ENCODE data around the gene PLCB3. TPM values are rescaled to one million over a fixed set of nuclear protein-coding genes. Genes with fewer than 3 reads are reported as not detected.

The PLCB3 gene
- total RNA-seq, 1 donor from 2014 or later, result 36.2 TPM

DNA sequence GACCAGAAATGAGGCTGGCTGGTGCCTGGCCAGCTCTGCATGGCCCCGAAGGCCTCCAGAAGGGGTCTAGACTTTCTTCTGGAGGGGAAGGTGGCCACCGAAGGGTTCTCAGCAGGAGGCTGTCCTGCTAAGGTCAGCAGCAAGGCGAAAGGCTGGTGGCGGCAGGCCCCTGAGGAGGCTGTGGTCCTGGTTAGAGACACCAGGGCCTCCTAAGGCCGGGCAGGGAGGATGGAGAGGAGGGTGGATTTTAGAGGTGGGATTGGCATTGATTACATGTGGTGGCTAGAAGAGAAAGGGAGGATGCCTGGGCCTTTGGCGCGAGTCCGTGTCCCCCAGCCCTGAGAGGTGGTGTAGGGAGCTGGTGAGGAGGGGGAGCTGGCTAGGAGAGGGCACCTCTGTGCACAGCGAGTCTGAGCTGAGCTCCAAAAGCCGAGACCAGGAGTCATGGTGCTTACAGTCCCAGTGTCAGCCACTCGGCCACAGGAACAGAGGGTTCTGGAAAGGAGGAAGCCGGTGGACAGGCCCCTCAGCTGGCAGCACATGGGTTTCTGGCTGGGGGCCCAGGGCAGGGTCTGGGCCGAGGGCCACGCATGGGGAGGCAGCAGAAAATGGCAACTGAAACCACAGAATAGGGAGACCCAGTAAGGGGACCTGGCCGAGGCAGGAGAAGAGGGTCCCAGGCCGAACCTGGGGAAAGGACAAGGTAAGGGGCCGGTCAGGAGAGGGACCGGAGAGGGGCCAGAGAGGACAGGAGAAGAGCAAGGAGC is 42.4 kb upstream of the PLCB3 start:
- H3K27ac Mint-ChIP-seq (ENCODE audit: unreplicated experiment), result peak overlapping the region; percentile 33
- H3K27me3 Mint-ChIP-seq (ENCODE audit: unreplicated experiment), result peaks cover 14% of the 10 kb centered on the region
- H3K4me3 Mint-ChIP-seq (ENCODE audit: unreplicated experiment), result no peak overlapping the region
- H3K4me1 Mint-ChIP-seq (ENCODE audit: low read depth, unreplicated experiment), result peaks cover 6% of the 10 kb centered on the region
- TF ChIP-seq CTCF (IDR thresholded peaks at IDR 0.05; ENCODE audit: partially characterized antibody, unreplicated experiment), result no peak
- peaks cover 5% of the 10 kb centered on the region for H3K9me3 Mint-ChIP-seq (ENCODE audit: unreplicated experiment)
- H3K36me3 Mint-ChIP-seq (ENCODE audit: unreplicated experiment), result no peaks in the 10 kb centered on the region
- DNase-seq, result no peak

DNA sequence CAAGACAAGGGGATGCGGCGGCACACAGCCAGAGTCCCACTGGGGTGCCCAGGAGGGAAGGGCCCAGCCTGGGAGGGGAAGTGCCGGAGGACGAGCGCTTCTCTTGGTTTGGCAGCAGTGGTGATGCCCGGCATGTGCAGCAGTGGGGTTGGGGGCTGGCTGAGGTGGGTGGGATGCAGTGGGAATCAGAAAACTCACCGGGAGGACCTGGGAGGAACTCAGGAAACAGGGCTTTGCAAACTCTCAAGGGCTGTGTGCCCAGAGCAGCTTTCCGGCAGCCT is 41.8 kb upstream of the PLCB3 start:
- TF ChIP-seq CTCF (IDR thresholded peaks at IDR 0.05; ENCODE audit: partially characterized antibody, unreplicated experiment), result no peak
- H3K4me3 Mint-ChIP-seq (ENCODE audit: unreplicated experiment), result no peak overlapping the region
- H3K27ac Mint-ChIP-seq (ENCODE audit: unreplicated experiment), result no peak overlapping the region
- peaks cover 3% of the 10 kb centered on the region for H3K9me3 Mint-ChIP-seq (ENCODE audit: unreplicated experiment)
- no peaks in the 10 kb centered on the region for H3K36me3 Mint-ChIP-seq (ENCODE audit: unreplicated experiment)
- H3K27me3 Mint-ChIP-seq (ENCODE audit: unreplicated experiment), result peaks cover 12% of the 10 kb centered on the region
- peaks cover 2% of the 10 kb centered on the region for H3K4me1 Mint-ChIP-seq (ENCODE audit: low read depth, unreplicated experiment)
- no peak for DNase-seq

- Mint-ChIP-seq H3K27ac (ENCODE audit: unreplicated experiment) (no peak overlapping the region), H3K27me3 (ENCODE audit: unreplicated experiment) (peaks cover 12% of the 10 kb centered on the region), H3K4me3 (ENCODE audit: unreplicated experiment) (no peak overlapping the region), H3K36me3 (ENCODE audit: unreplicated experiment) (no peaks in the 10 kb centered on the region), H3K4me1 (ENCODE audit: low read depth, unreplicated experiment) (no peaks in the 10 kb centered on the region), H3K9me3 (ENCODE audit: unreplicated experiment) (peaks cover 3% of the 10 kb centered on the region)
- no peak for TF ChIP-seq CTCF (IDR thresholded peaks at IDR 0.05; ENCODE audit: partially characterized antibody, unreplicated experiment)
- no peak for DNase-seq
These were observed 40.9 kb upstream of the PLCB3 start for GRCh38 chr11:64210301-64211020.

DNA sequence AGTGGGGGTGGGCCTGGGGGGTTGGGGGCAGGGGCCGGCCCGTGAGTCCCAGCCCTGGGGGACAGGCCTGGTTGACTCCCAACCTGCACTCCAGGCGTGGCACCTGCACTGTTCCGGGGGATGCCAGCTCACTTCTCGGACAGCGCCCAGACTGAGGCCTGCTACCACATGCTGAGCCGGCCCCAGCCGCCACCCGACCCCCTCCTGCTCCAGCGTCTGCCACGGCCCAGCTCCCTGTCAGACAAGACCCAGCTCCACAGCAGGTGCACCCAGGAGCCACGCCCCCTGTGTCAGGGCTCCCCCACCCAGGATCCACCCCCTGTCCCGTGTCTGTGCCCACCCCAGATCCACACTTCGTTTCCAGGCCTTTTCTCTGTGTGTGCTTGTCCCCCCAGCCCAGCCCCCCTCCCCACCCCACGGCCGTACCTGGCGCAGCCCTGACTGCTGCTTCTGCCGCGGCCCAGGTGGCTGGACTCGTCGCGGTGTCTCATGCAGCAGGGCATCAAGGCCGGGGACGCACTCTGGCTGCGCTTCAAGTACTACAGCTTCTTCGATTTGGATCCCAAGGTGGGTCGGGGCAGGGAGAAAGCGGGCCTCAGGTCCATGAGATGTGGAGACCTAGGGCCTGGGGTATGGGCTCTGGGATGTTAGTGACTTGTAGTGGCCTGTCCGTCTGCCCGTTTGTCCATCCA is 40.0 kb upstream of the PLCB3 start:
- H3K9me3 Mint-ChIP-seq (ENCODE audit: unreplicated experiment), result peaks cover 3% of the 10 kb centered on the region
- H3K4me3 Mint-ChIP-seq (ENCODE audit: unreplicated experiment), result no peak overlapping the region
- no peaks in the 10 kb centered on the region for H3K36me3 Mint-ChIP-seq (ENCODE audit: unreplicated experiment)
- H3K27ac Mint-ChIP-seq (ENCODE audit: unreplicated experiment), result no peak overlapping the region
- TF ChIP-seq CTCF (IDR thresholded peaks at IDR 0.05; ENCODE audit: partially characterized antibody, unreplicated experiment), result no peak
- peak; percentile 21 for DNase-seq
- H3K27me3 Mint-ChIP-seq (ENCODE audit: unreplicated experiment), result peaks cover 12% of the 10 kb centered on the region
- H3K4me1 Mint-ChIP-seq (ENCODE audit: low read depth, unreplicated experiment), result no peaks in the 10 kb centered on the region

- H3K27ac Mint-ChIP-seq (ENCODE audit: unreplicated experiment), result no peak overlapping the region
- no peaks in the 10 kb centered on the region for H3K9me3 Mint-ChIP-seq (ENCODE audit: unreplicated experiment)
- H3K4me3 Mint-ChIP-seq (ENCODE audit: unreplicated experiment), result no peak overlapping the region
- H3K36me3 Mint-ChIP-seq (ENCODE audit: unreplicated experiment), result no peaks in the 10 kb centered on the region
- DNase-seq, result no peak
- peaks cover 9% of the 10 kb centered on the region for H3K27me3 Mint-ChIP-seq (ENCODE audit: unreplicated experiment)
- no peak for TF ChIP-seq CTCF (IDR thresholded peaks at IDR 0.05; ENCODE audit: partially characterized antibody, unreplicated experiment)
- no peaks in the 10 kb centered on the region for H3K4me1 Mint-ChIP-seq (ENCODE audit: low read depth, unreplicated experiment)
These were observed 34.5 kb upstream of the PLCB3 start for GRCh38 chr11:64216879-64217278.

Data from glutamatergic neuron (in vitro differentiated cells).